GM19238 (cell line): ENCODE results near the gene CNNM4.

ENCODE experiments used
- DNase-seq: peaks from one replicate; pipeline ENCODE4 v3.0.0; 2011; ENCODE audit warnings: low spot score; ENCODE audit not compliant: insufficient read length

Gene CNNM4

DNA sequence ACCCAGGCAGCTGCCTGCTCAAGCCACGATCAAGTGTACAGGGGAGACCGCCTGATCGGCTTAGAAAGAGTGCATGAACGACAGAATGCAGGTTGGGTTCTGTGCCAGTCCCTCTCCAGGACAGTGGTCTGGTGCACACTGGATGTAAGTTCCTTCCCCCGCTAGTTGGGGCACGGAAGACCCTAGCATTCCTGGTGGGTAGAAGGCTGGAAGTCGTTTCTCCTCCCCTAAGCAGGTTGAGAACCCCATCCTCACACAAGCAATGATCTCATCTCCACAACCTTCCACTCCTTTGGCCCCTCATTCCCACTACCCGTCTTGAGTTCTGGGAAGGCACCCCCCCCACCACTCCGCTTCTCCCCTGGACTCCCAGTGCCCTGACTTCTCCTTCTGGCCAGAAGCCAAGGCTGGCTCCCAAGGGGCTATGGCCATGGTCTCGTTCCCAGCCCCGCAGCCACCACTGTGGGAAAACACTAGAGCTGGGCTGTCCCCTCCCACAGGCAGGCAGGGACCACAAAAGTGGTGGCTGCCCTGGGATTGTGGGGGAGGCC is 98.5 kb downstream of the CNNM4 start:
- no peak for DNase-seq

GRCh38 chr2:96859681-96860064 is 99.0 kb downstream of the CNNM4 start:
- DNase-seq: no peak

DNA sequence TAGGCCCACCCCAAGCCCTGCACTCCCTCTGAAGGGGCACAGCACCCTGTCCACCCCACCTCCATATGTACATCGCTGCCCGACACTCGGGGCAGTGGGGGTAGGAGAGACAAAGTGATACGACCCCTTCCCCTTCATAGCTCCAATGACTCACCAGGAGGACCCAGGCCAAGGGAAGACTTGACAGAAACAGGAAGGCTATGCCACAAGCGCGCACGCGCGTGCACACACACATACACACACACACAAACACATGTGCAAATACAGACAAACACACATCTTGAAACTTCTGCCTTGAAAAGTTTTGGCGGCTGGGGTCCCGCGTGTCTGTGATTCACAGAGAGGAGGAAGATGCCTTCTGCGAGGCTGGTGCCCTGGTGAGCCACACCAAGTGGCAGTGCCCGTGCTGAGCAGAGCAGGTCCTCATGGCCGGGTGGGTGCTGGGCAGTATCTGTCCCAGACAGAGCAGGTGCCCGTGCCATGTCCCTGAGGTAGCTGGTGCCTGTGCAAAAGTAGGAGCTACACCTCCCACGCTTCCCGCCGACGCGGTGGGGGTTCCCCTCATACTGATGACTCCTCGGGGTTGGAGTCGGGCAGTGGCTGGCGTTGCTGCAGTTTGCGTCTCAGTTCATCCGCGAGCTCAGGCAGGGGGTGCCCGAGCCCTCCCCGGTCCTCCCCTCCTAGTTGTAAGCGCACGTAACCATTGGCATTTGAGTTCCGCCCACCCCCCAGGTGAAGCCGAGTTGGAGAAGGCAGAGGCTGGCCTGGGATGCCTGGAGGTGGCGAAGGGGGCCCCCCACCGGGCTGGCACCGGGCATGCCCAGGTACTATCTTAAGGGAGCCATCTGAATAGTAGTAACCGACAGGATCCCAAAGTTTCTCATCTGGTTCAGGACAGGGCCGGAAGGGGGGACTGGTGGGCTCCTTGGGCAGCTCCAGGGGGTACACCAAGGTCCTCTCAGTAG is 99.6 kb downstream of the CNNM4 start:
- DNase-seq: no peak

GRCh38 chr2:96861074-96861473 is 100.4 kb downstream of the CNNM4 start:
- DNase-seq: no peak
